ENCODE measurements around the gene EFHB. TPM values are rescaled to one million over a fixed set of nuclear protein-coding genes. Genes with fewer than 3 reads are reported as not detected.
"Not testable (repeated sequence)": the region's sequence is repeated elsewhere in the genome, so short reads cannot be mapped to it uniquely, and the experiment has no call there.

The EFHB gene
- total and polyA plus RNA-seq, 10 of the 15 experiments (the other 5 are each of a cell fraction or from before 2014, with no cell fraction given), result 0.12 to 0.95 (median 0.53) TPM; not detected in 3

DNA sequence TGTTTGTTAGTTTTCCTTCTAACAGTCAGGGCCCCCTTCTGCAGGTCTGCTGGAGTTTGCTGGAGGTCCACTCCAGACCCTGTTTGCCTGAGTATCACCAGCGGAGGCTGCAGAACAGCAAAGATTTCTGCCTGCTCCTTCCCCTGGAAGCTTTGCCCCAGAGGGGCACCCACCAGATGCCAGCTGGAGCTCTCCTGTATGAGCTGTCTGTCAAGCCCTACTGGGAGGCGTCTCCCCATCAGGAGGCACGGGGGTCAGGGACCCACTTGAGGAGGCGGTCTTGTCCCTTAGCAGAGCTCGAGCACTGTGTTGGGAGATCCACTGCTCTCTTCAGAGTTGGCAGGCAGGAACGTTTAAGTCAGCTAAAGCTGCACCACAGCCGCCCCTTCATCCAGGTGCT, 87.4 kb downstream of the EFHB start:
- CTCF ChIA-PET, result interaction anchor here (1.1 kb wide), 1 partner anchor 20 kb away, joined by 3 read pairs; no protein-coding TSS in a partner anchor
- FAIRE-seq; in situ Hi-C loops (cut with MboI); H3K9ac ChIP-seq (ENCODE audit: control insufficient read depth, insufficient read depth, low read length); H3K36me3 ChIP-seq (ENCODE audit: control insufficient read depth in 2 of 2, insufficient read depth in 2 of 2, low read length in 1 of 2); POLR2A ChIA-PET; intact Hi-C loops (cut with micrococcal nuclease; ENCODE audit: unreplicated experiment); H3K27ac ChIP-seq (ENCODE audit: control insufficient read depth, insufficient read depth); H2AFZ ChIP-seq (ENCODE audit: control insufficient read depth, low read depth, low read length); H3K27me3 ChIP-seq (replicated peaks in 1 of 2; ENCODE audit: control insufficient read depth in 2 of 2, insufficient read depth in 2 of 2, low read length in 1 of 2); BruUV-seq (replicated peaks); RAD21 ChIA-PET (ENCODE audit: unreplicated experiment); SMC1A ChIA-PET (ENCODE audit: uncharacterized antibody, unreplicated experiment); DNase-seq (ENCODE audit: low read depth, low spot score); H3K4me3 ChIP-seq; H4K20me1 ChIP-seq (ENCODE audit: control insufficient read depth, insufficient read depth); H3K79me2 ChIP-seq (ENCODE audit: control insufficient read depth, insufficient read depth, low read length); H3K4me2 ChIP-seq (ENCODE audit: control insufficient read depth, insufficient read depth); ATAC-seq; H3K9me3 ChIP-seq (replicated peaks; ENCODE audit: control insufficient read depth, insufficient read depth, low read length); H3K4me1 ChIP-seq (ENCODE audit: control insufficient read depth, insufficient read depth, low read length): not testable (repeated sequence)
- WGBS (ENCODE audit: insufficient coverage, insufficient replicate concordance, low lambda C conversion rate, missing lambda C conversion rate), result 23% methylated on average over 7 of the region's 7 CpGs

Other genes starting within 250 kb of the EFHB start
- gene RAB5A, start 12.9 kb upstream of the EFHB start, total RNA-seq (2014; rRNA removed), result 29.5 and 30.5 TPM in 2 replicates
- 37.3 and 40.4 TPM in 2 replicates for gene RAB5A, start 12.9 kb upstream of the EFHB start, total RNA-seq (2014; rRNA removed; fragmentation: Illumina TruSeq; extraction: Trizol)
- 28.8 and 30.5 TPM in 2 replicates for gene RAB5A, start 12.9 kb upstream of the EFHB start, total RNA-seq (2021)
- gene RAB5A, start 12.9 kb upstream of the EFHB start, polyA plus RNA-seq (2011; rRNA removed), result 23.5 and 39.0 TPM in 2 replicates
- gene RAB5A, start 12.9 kb upstream of the EFHB start, polyA plus RNA-seq (2014; fragmentation: Illumina TruSeq; extraction: Trizol), result 39.3 and 46.3 TPM in 2 replicates
- 10 to 100 TPM; 15.8 to 16.2 TPM for gene RAB5A, start 12.9 kb upstream of the EFHB start, polyA plus RNA-seq (2014; fragmentation: Nextera tagmentation; extraction: Ambion mirVana)
- 21.8 and 26.5 TPM in 2 replicates for gene RAB5A, start 12.9 kb upstream of the EFHB start, polyA plus RNA-seq (2014; rRNA removed)
- gene RAB5A, start 12.9 kb upstream of the EFHB start, polyA plus RNA-seq (2016; fragmentation: Nextera tagmentation; extraction: Ambion mirVana), result 10 to 100 TPM; 41.9 to 44.3 TPM
- gene PP2D1, start 78.0 kb upstream of the EFHB start, total RNA-seq (2014; rRNA removed), result not detected in 2 replicates
- gene PP2D1, start 78.0 kb upstream of the EFHB start, total RNA-seq (2014; rRNA removed; fragmentation: Illumina TruSeq; extraction: Trizol), result not detected in 2 replicates
- gene PP2D1, start 78.0 kb upstream of the EFHB start, total RNA-seq (2021), result not detected in 2 replicates
- gene PP2D1, start 78.0 kb upstream of the EFHB start, polyA plus RNA-seq (2011; rRNA removed), result not detected in 2 replicates
- gene PP2D1, start 78.0 kb upstream of the EFHB start, polyA plus RNA-seq (2014; fragmentation: Illumina TruSeq; extraction: Trizol), result not detected in 2 replicates
- gene PP2D1, start 78.0 kb upstream of the EFHB start, polyA plus RNA-seq (2014; fragmentation: Nextera tagmentation; extraction: Ambion mirVana), result under 1 TPM; 0.04 to 0.18 TPM
- not detected in 2 replicates for gene PP2D1, start 78.0 kb upstream of the EFHB start, polyA plus RNA-seq (2014; rRNA removed)
- gene PP2D1, start 78.0 kb upstream of the EFHB start, polyA plus RNA-seq (2016; fragmentation: Nextera tagmentation; extraction: Ambion mirVana), result under 1 TPM in 1 of 2 experiments, not detected in 1; 0.17 TPM
- 10.4 and 14.0 TPM in 2 replicates for gene KAT2B, start 106.2 kb upstream of the EFHB start, total RNA-seq (2014; rRNA removed)
- 12.1 and 13.4 TPM in 2 replicates for gene KAT2B, start 106.2 kb upstream of the EFHB start, total RNA-seq (2014; rRNA removed; fragmentation: Illumina TruSeq; extraction: Trizol)
- 11.5 and 14.3 TPM in 2 replicates for gene KAT2B, start 106.2 kb upstream of the EFHB start, total RNA-seq (2021)
- gene KAT2B, start 106.2 kb upstream of the EFHB start, polyA plus RNA-seq (2011; rRNA removed), result 15.2 and 24.0 TPM in 2 replicates
- 15.2 and 18.8 TPM in 2 replicates for gene KAT2B, start 106.2 kb upstream of the EFHB start, polyA plus RNA-seq (2014; fragmentation: Illumina TruSeq; extraction: Trizol)
- 1 to 10 TPM; 2.9 to 4.3 TPM for gene KAT2B, start 106.2 kb upstream of the EFHB start, polyA plus RNA-seq (2014; fragmentation: Nextera tagmentation; extraction: Ambion mirVana)
- gene KAT2B, start 106.2 kb upstream of the EFHB start, polyA plus RNA-seq (2014; rRNA removed), result 7.3 and 9.9 TPM in 2 replicates
- 1 to 10 TPM; 3.7 to 4.3 TPM for gene KAT2B, start 106.2 kb upstream of the EFHB start, polyA plus RNA-seq (2016; fragmentation: Nextera tagmentation; extraction: Ambion mirVana)

Data from GM12878 (cell line).